Left lung (tissue), 10 donors: ENCODE data around the gene ADGRL3. TPM values are rescaled to one million over a fixed set of nuclear protein-coding genes. Genes with fewer than 3 reads are reported as not detected.

ENCODE experiments used
- ATAC-seq: fragments of 200-7000 bp; cut with Tn5 transposase; one replicate; pipeline ENCODE4 v1.9.1; 2020; ENCODE audit warnings: moderate library complexity
- DNase-seq, 4 donors: peaks; one replicate each; pipeline ENCODE4 v3.0.0-alpha.2; 2013 to 2020
- H3K27ac ChIP-seq, 2 donors: fragments of 200-600 bp; sonication (generic) in 1 of 2; one replicate each; pipeline versions ENCODE4 v1.5.0 to v1.8.0; 2020 to 2021
- H3K27me3 ChIP-seq, 2 donors: fragments of 200-600 bp; sonication (generic) in 1 of 2; one replicate each; pipeline versions ENCODE4 v1.5.0 to v1.8.0; 2020 to 2021
- H3K36me3 ChIP-seq, 2 donors: fragments of 200-600 bp; sonication (generic) in 1 of 2; one replicate each; pipeline versions ENCODE4 v1.5.0 to v1.8.0; 2020 to 2021
- H3K4me1 ChIP-seq, 2 donors: fragments of 200-600 bp; one replicate each; pipeline ENCODE4 v1.8.0; 2021
- H3K4me3 ChIP-seq, 2 donors: fragments of 200-600 bp; sonication (generic) in 1 of 2; one replicate each; pipeline versions ENCODE4 v1.5.0 to v1.8.0; 2020 to 2021; ENCODE audit warnings: mild to moderate bottlenecking in 1 of 2
- H3K9me3 ChIP-seq, 2 donors: fragments of 200-600 bp; sonication (generic) in 1 of 2; one replicate each; pipeline versions ENCODE4 v1.5.0 to v1.8.0; 2020 to 2021
- CTCF ChIP-seq, 2 donors: fragments of 200-600 bp; sonication (generic) in 1 of 2; IDR thresholded peaks; one replicate each; pipeline versions ENCODE4 v1.5.0 to v1.8.0; 2021; ENCODE audit warnings: antibody characterized with exemption in 2 of 2
- intact Hi-C, 2 donors: fragments of 100-400 bp; cut with DNase I; formaldehyde crosslinking; loops; one replicate each; pipeline versions ENCODE4 v1.11.2 to v1.14.2; 2022
- polyA plus RNA-seq, 6 donors: library from polyadenylated mRNA; unstranded; fragments of 120-200 nt; gene quantifications; one replicate each; pipeline ENCODE4 v1.2.1, GENCODE V29; 2013; ENCODE audit not compliant: insufficient read length in 6 of 6
- total RNA-seq, 2 donors: library from RNA; stranded (reverse); fragmentation: NEBNext Ultra II Directional; extraction: Animal tissue kit (Norgen Biotek cat#: 25700); gene quantifications; one replicate each; pipeline ENCODE4 v1.2.1, GENCODE V29; 2021
- donor health status: DM: no; HTN: yes; CAD: no.
- donor health status: DM: no; HTN: no; CAD: no.

ADGRL3 gene
- total and polyA plus RNA-seq, 8 donors = 2.7 to 23.4 (median 19.6) TPM

GRCh38 chr4:61298178-61298740, 98.1 kb downstream of the ADGRL3 start:
- H3K27me3 ChIP-seq = no peaks in the 10 kb centered on the region
- TF ChIP-seq CTCF (IDR thresholded peaks at IDR 0.05) = no peak
- no peaks in the 10 kb centered on the region for H3K36me3 ChIP-seq
- no peak overlapping the region for H3K4me3 ChIP-seq
- H3K4me1 ChIP-seq = no peaks in the 10 kb centered on the region
- no peak overlapping the region for H3K27ac ChIP-seq
- DNase-seq = no peak
- intact Hi-C loops = no loop called here
- H3K9me3 ChIP-seq = no peaks in the 10 kb centered on the region
- ATAC-seq = no peak

- Histone ChIP-seq H3K4me1 (no peaks in the 10 kb centered on the region), H3K4me3 (no peak overlapping the region), H3K9me3 (no peaks in the 10 kb centered on the region), H3K27me3 (no peaks in the 10 kb centered on the region), H3K27ac (no peak overlapping the region), H3K36me3 (no peaks in the 10 kb centered on the region)
- intact Hi-C loops = no loop called here
- ATAC-seq (no peak), DNase-seq (no peak)
- TF ChIP-seq CTCF (IDR thresholded peaks at IDR 0.05) = no peak
Measured at GRCh38 chr4:61299316-61299715, 99.2 kb downstream of the ADGRL3 start.

GRCh38 chr4:61300266-61300844, 100.2 kb downstream of the ADGRL3 start:
- H3K9me3 ChIP-seq = no peaks in the 10 kb centered on the region
- H3K4me3 ChIP-seq = no peak overlapping the region
- intact Hi-C loops = no loop called here
- TF ChIP-seq CTCF (IDR thresholded peaks at IDR 0.05) = no peak
- H3K27me3 ChIP-seq = no peaks in the 10 kb centered on the region
- no peak overlapping the region for H3K27ac ChIP-seq
- ATAC-seq = no peak
- no peaks in the 10 kb centered on the region for H3K36me3 ChIP-seq
- no peaks in the 10 kb centered on the region for H3K4me1 ChIP-seq
- DNase-seq = no peak

- Histone ChIP-seq H3K27ac (no peak overlapping the region), H3K4me1 (no peaks in the 10 kb centered on the region), H3K36me3 (no peaks in the 10 kb centered on the region), H3K27me3 (no peaks in the 10 kb centered on the region), H3K9me3 (no peaks in the 10 kb centered on the region), H3K4me3 (no peak overlapping the region)
- TF ChIP-seq CTCF (IDR thresholded peaks at IDR 0.05) = no peak
- ATAC-seq (no peak), DNase-seq (peak in 1 of 4 donors; percentile 16)
- intact Hi-C loops = no loop called here
Measured at GRCh38 chr4:61301271-61301670, 101.1 kb downstream of the ADGRL3 start.

- no peaks in the 10 kb centered on the region for H3K27me3 ChIP-seq
- H3K4me1 ChIP-seq = no peaks in the 10 kb centered on the region
- H3K4me3 ChIP-seq = no peak overlapping the region
- no peak for TF ChIP-seq CTCF (IDR thresholded peaks at IDR 0.05)
- H3K36me3 ChIP-seq = no peaks in the 10 kb centered on the region
- intact Hi-C loops = no loop called here
- H3K9me3 ChIP-seq = no peaks in the 10 kb centered on the region
- DNase-seq (no peak), ATAC-seq (no peak)
- no peak overlapping the region for H3K27ac ChIP-seq
Measured at GRCh38 chr4:61308033-61308432, 107.9 kb downstream of the ADGRL3 start.
